ENCODE data around the gene IFIH1.

- TF ChIP-seq TEAD4 (IDR thresholded peaks at IDR 0.05; ENCODE audit: borderline replicate concordance, insufficient read depth) (no peak), CTCF (IDR thresholded peaks at IDR 0.05) (peak; percentile 86), ELF1 (IDR thresholded peaks at IDR 0.05) (no peak), MAX (IDR thresholded peaks at IDR 0.05; ENCODE audit: low read depth) (no peak), IRF3 (IDR thresholded peaks at IDR 0.05; ENCODE audit: low read depth, low read length) (no peak), PBX3 (IDR thresholded peaks at IDR 0.05) (no peak), USF1 (IDR thresholded peaks at IDR 0.05; ENCODE audit: borderline replicate concordance, low read depth) (no peak), RFX5 (IDR thresholded peaks at IDR 0.05; ENCODE audit: low read length) (no peak), RAD21 (IDR thresholded peaks at IDR 0.05; ENCODE audit: low read length) (peak; percentile 85), RXRA (IDR thresholded peaks at IDR 0.05; ENCODE audit: borderline replicate concordance, low read depth) (no peak), YY1 (IDR thresholded peaks at IDR 0.05; ENCODE audit: low read depth) (no peak)
Observed at GRCh38 chr2:162297925-162298552, 20.4 kb downstream of the IFIH1 start.

Data from SK-N-SH (cell line).